Astrocyte of the spinal cord (primary cell): Measurements from ENCODE around the gene RING1.

ENCODE experiments used
- DNase-seq: peaks from one replicate; pipeline ENCODE4 v3.0.0; 2011; ENCODE audit warnings: low read depth, low spot score
- H3K4me3 ChIP-seq: 2 replicates; pipeline ENCODE4 v1.5.1; 2011; ENCODE audit warnings: low read depth, mild to moderate bottlenecking, low read length, moderate library complexity
- in situ Hi-C: cut with HindIII; loops from 2 replicates; pipeline ENCODE4 v1.10.0; 2017; ENCODE audit warnings: low sequenced_read_pairs
- TF ChIP-seq, protein P1 (sequence below): IDR thresholded peaks from 2 replicates; pipeline ENCODE4 v1.5.1; 2012; ENCODE audit warnings: low read depth, mild to moderate bottlenecking, low read length, inconsistent platforms

The RING1 gene

DNA sequence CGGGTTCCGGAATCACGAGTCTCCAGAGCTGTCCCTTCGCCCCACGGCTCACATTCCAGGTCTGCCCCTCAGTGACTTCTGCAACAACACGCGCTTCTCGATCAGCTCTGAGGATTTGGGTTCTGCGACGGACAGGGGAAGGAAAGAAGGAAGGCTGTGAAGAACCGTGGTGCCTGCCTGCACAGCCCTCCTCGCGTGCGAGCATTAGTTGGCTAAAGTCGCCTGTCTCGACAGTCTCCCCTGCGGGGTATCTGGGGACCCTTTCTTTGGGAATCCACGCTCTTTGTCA lies 40.3 kb downstream of the RING1 start:
- TF ChIP-seq, protein P1, sequence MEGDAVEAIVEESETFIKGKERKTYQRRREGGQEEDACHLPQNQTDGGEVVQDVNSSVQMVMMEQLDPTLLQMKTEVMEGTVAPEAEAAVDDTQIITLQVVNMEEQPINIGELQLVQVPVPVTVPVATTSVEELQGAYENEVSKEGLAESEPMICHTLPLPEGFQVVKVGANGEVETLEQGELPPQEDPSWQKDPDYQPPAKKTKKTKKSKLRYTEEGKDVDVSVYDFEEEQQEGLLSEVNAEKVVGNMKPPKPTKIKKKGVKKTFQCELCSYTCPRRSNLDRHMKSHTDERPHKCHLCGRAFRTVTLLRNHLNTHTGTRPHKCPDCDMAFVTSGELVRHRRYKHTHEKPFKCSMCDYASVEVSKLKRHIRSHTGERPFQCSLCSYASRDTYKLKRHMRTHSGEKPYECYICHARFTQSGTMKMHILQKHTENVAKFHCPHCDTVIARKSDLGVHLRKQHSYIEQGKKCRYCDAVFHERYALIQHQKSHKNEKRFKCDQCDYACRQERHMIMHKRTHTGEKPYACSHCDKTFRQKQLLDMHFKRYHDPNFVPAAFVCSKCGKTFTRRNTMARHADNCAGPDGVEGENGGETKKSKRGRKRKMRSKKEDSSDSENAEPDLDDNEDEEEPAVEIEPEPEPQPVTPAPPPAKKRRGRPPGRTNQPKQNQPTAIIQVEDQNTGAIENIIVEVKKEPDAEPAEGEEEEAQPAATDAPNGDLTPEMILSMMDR, result no peak
- in situ Hi-C loops, result no loop called here
- no peak for DNase-seq
- H3K4me3 ChIP-seq, result peak overlapping the region; percentile 48

DNA sequence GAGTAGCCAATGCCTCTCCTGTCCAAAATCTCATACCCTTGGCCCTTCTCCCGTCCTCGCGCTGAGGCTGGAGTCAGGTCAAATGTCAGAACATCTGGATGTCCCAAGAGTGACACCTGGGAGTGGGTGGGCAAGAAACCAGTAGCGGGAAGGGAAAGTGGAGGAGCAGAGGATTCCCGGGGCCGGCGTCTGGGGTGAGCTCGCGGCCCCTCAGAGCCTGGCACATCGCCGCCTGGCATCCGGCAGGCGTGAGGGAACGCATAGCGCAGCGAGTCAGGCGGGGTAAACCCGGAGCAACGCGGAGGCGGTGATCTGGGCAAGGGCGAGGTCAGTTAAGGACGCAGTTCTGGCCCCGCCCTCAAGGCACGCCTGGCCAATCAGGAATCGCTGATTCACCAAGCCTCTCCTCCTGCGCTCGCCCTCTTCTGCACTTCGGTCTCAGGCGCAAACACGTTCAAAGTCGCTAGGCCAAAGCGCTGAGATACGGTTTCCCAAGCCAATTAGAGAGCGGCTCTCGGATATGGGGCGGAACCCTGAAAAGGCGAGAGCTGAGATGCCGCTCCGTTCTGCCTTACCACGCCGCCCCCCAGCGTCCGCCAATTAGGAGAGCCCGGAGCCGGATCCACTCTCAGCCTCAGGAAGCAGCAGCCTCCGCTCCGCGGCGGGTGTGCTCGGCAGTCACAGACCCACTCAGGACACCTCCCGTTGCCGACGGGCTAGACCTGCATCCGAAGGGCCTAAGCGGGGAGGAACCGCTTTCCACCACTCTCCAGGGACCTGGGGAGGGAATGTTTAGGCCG lies 40.8 kb downstream of the RING1 start:
- peak overlapping the region; percentile 48 for H3K4me3 ChIP-seq
- TF ChIP-seq, protein P1, result peak; percentile 20
- peak; percentile 99 for DNase-seq
- in situ Hi-C loops, result no loop called here

DNA sequence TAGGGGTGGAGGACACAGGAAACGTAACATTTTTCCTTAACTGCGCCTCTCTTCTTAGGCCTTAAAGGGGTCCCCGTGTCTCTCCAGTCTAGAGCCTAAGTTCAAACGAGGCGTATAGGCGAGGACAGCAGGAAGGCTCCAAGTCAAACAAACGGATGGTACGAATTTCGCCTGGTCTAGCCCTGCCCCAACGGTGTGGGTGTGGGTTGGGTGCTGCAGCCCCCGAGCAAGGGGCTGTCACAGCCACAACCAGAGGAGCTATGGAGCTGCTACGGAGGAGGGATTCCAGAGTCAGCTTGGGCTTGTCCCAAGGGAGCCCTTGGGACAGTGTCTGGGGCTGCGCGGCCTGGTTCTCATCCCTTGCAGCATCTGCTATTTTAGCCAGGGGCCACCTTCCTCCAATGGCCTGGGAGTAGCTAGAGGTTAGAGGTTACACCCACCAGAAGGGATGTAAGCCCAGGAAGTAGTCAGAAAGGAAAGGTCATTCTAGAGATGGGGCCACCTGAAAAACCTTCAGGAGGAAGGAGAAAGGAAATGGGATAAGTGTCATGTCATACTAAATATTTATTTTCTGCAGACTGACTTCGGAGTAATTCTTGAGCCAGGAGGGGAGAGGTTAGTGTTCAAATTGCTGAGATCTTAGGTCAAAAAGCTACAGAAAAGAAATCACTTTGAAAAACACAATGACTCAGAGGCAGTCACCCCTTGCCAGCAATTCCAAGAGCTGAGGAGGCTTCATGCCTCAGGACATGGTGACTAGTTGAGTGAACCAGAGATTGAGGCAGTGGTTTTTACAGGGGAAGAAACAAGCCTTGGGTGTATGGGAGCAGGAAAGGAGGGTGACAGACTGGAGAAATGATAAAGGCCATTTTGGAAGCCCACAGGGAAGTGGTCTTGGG lies 41.7 kb downstream of the RING1 start:
- peak overlapping the region; percentile 48 for H3K4me3 ChIP-seq
- TF ChIP-seq, protein P1, result no peak
- in situ Hi-C loops, result no loop called here
- DNase-seq, result peak; percentile 76

DNA sequence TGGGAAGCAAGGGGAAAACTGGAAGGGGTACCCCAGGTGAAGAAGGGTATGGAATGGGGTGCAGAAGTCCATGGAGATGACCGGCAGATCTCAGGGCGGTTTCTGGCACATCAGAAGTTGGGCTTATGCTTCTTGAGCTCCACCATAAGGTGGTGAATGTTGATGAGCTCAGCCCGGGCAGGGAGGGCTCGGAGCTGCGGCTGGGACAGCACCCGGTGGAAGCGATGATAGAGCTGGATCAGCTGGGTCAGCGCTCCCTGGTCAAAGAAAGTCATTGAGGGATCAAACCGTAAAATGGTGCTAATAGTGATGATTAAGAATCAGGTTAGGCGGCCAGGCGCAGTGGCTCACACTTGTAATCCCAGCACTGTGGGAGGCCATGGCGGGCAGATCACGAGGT lies 42.4 kb downstream of the RING1 start:
- H3K4me3 ChIP-seq, result no peak overlapping the region
- TF ChIP-seq, protein P1, result no peak
- DNase-seq, result no peak
- in situ Hi-C loops, result no loop called here

DNA sequence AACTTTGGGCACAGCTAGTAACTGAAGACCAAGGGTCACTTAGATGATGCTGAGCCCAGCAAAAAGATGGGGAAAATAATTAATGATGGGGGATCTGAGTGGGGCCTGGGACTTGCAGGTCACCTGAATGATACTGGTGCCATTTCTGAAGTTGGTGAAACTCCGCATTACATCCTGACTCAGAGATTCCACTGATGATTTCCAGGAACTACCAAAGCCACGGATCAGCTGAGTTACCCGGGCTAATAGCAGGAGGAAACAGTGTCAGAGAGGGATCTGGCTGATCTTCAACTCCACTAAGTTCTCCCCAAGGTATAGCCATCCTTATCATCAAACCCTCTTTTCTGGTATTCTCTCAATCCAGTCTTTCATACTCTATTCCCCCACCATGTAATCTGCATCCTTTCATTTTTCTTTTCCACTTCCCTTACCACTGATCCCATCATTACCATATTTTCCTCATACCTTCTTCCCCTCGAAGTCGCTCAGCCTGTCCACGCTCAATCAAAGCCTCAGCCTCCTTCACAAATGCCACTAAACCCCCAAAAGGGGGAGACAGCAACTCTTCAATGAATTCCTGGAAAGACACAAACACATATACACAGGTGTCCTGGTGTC lies 43.2 kb downstream of the RING1 start:
- no peak for DNase-seq
- in situ Hi-C loops, result no loop called here
- TF ChIP-seq, protein P1, result no peak
- H3K4me3 ChIP-seq, result no peak overlapping the region

DNA sequence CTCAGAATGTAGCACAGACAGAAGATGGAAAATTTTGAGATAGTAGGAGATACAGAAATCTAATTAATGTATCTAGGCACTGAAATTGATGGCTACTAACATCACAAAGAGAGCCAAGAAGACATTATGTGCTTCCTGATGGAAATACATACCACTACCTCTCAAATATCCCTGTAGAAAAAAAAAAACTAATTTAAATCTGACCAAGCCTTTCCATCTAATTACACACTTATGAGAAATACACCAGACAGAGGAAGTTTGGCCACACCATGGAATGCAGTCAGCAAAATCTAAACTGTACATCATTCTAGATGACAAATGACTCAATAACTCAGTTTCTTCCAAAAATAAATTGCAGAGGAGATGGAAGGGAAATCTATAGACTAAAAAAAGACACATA lies 44.5 kb downstream of the RING1 start:
- in situ Hi-C loops, result no loop called here
- H3K4me3 ChIP-seq, result no peak overlapping the region
- TF ChIP-seq, protein P1, result no peak
- no peak for DNase-seq
